Activated T-cell treated with anti-CD3 and anti-CD28 coated beads for 1 hour (primary cell): ENCODE data around the gene PKP4.

Source experiments
- DNase-seq: peaks from one replicate; pipeline ENCODE4 v3.0.0-alpha.2; 2020; ENCODE audit warnings: low read depth

The PKP4 gene

GRCh38 chr2:158647436-158648231 is 190.9 kb downstream of the PKP4 start:
- no peak for DNase-seq

- DNase-seq = no peak
Measured at GRCh38 chr2:158649846-158650245, 193.1 kb downstream of the PKP4 start.

GRCh38 chr2:158650646-158651357 is 194.1 kb downstream of the PKP4 start:
- no peak for DNase-seq

GRCh38 chr2:158651358-158652057 is 194.8 kb downstream of the PKP4 start:
- no peak for DNase-seq

GRCh38 chr2:158655628-158656027 is 198.9 kb downstream of the PKP4 start:
- DNase-seq = no peak

GRCh38 chr2:158656492-158657229 is 199.9 kb downstream of the PKP4 start:
- DNase-seq = no peak

- no peak for DNase-seq
Measured at GRCh38 chr2:158658396-158658795, 201.6 kb downstream of the PKP4 start.

GRCh38 chr2:158659483-158659882 is 202.7 kb downstream of the PKP4 start:
- DNase-seq = no peak

GRCh38 chr2:158661231-158661630 is 204.5 kb downstream of the PKP4 start:
- DNase-seq = no peak

- no peak for DNase-seq
Measured at GRCh38 chr2:158662421-158662820, 205.7 kb downstream of the PKP4 start.

- DNase-seq = no peak
Measured at GRCh38 chr2:158663796-158664195, 207.0 kb downstream of the PKP4 start.

- no peak for DNase-seq
Measured at GRCh38 chr2:158664987-158665386, 208.2 kb downstream of the PKP4 start.

GRCh38 chr2:158665536-158666302 is 209.0 kb downstream of the PKP4 start:
- no peak for DNase-seq

- DNase-seq = no peak
Measured at GRCh38 chr2:158666969-158667368, 210.2 kb downstream of the PKP4 start.

GRCh38 chr2:158667586-158667985 is 210.8 kb downstream of the PKP4 start:
- DNase-seq = no peak

- DNase-seq = no peak
Measured at GRCh38 chr2:158668001-158668765, 211.4 kb downstream of the PKP4 start.

- DNase-seq = no peak
Measured at GRCh38 chr2:158670292-158670691, 213.5 kb downstream of the PKP4 start.

- no peak for DNase-seq
Measured at GRCh38 chr2:158671360-158672245, 214.9 kb downstream of the PKP4 start.

GRCh38 chr2:158676295-158676694 is 219.5 kb downstream of the PKP4 start:
- no peak for DNase-seq

GRCh38 chr2:158676696-158677095 is 219.9 kb downstream of the PKP4 start:
- no peak for DNase-seq
